ENCODE measurements around the gene ABCA13. TPM values are rescaled to one million over a fixed set of nuclear protein-coding genes. Genes with fewer than 3 reads are reported as not detected.
A peak's percentile ranks its signal among the peaks of the same experiment; 100 is the strongest.

ABCA13 gene
- total RNA-seq, 1 donor from 2014 or later: not detected

DNA sequence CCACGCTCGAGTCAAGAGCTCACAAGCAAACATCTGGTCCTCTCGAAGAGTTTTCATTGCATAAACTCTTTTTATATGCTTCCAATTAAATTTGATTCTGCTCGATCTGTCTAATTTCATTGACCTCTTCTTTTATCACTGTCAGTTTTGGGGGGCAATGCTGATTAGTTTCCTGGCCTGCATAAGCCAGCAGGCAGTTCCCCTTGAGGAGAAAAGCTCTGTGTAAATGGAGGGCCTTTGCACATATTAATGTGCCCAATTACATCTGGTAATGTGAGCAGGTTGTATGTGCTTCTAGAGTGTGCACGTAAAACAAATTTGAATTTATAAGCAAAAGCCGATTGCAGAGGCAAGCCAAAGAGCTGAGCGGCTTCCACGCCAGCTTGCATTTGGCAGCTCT is 210.3 kb downstream of the ABCA13 start:
- no peaks in the 10 kb centered on the region for H3K36me3 ChIP-seq
- no peaks in the 10 kb centered on the region for H3K9me3 ChIP-seq (ENCODE audit: low read depth)
- no peak overlapping the region for H3K9ac ChIP-seq
- H3K9me3 Mint-ChIP-seq: no peaks in the 10 kb centered on the region
- H3K4me1 Mint-ChIP-seq: peaks cover 7% of the 10 kb centered on the region
- H4K20me1 ChIP-seq (ENCODE audit: low read depth): no peaks in the 10 kb centered on the region
- H3K27me3 Mint-ChIP-seq (ENCODE audit: insufficient read depth, low read depth): peaks cover 2% of the 10 kb centered on the region
- H3K27me3 ChIP-seq: no peaks in the 10 kb centered on the region
- H3F3A ChIP-seq (ENCODE audit: low read depth): no peaks in the 10 kb centered on the region
- TF ChIP-seq EZH2phosphoT487 (IDR thresholded peaks at IDR 0.05) (no peak), EZH2 (IDR thresholded peaks at IDR 0.05) (no peak)
- TF ChIP-seq, protein P1, sequence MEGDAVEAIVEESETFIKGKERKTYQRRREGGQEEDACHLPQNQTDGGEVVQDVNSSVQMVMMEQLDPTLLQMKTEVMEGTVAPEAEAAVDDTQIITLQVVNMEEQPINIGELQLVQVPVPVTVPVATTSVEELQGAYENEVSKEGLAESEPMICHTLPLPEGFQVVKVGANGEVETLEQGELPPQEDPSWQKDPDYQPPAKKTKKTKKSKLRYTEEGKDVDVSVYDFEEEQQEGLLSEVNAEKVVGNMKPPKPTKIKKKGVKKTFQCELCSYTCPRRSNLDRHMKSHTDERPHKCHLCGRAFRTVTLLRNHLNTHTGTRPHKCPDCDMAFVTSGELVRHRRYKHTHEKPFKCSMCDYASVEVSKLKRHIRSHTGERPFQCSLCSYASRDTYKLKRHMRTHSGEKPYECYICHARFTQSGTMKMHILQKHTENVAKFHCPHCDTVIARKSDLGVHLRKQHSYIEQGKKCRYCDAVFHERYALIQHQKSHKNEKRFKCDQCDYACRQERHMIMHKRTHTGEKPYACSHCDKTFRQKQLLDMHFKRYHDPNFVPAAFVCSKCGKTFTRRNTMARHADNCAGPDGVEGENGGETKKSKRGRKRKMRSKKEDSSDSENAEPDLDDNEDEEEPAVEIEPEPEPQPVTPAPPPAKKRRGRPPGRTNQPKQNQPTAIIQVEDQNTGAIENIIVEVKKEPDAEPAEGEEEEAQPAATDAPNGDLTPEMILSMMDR (IDR thresholded peaks at IDR 0.05): no peak
- no peak for DNase-seq (ENCODE audit: low spot score)
- H3K27ac ChIP-seq: no peak overlapping the region
- no peak overlapping the region for H3K27ac Mint-ChIP-seq
- H3K4me3 Mint-ChIP-seq: no peak overlapping the region
- no peak overlapping the region for H3K4me3 ChIP-seq
- no peak overlapping the region for H3K4me2 ChIP-seq
- no peaks in the 10 kb centered on the region for H3K4me1 ChIP-seq
- H2AFZ ChIP-seq (replicated peaks): no peak overlapping the region
- no peaks in the 10 kb centered on the region for H3K79me2 ChIP-seq (ENCODE audit: low read depth)
- no peaks in the 10 kb centered on the region for H3K36me3 Mint-ChIP-seq

DNA sequence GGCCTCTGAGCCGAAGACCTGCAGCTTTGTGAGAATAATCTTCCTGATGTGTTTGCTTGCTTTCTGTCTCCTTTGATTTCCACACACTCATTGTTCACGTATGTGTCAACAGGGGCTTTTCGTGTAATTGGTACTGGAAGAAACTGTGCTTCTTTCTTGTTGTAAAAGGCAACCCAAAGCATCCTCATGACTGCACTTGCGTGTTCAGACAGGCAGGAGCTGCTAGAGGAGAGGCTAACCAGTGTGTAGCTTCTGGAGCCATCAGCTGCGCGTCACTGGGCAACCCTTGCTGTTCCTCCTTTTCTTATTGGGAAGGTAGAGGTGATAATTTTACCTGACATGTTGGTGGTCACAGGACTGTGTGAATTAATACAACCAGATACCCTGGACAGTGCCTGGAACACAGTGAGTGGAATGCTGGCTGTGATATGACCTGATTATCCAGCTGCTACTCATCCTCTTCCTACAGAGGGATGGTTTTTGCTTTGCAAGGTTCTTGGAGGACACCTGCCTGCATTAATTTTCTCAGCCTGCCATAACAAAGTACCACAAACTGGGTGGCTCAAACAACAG is 213.0 kb downstream of the ABCA13 start:
- peak; percentile 28 for DNase-seq (ENCODE audit: low spot score)
- no peak overlapping the region for H3K4me3 ChIP-seq
- Mint-ChIP-seq H3K27me3 (ENCODE audit: insufficient read depth, low read depth) (peaks cover 2% of the 10 kb centered on the region), H3K4me3 (no peak overlapping the region), H3K9me3 (no peaks in the 10 kb centered on the region), H3K27ac (no peak overlapping the region), H3K36me3 (no peaks in the 10 kb centered on the region), H3K4me1 (peaks cover 7% of the 10 kb centered on the region)
- no peak overlapping the region for H3K27ac ChIP-seq
- H3K9me3 ChIP-seq (ENCODE audit: low read depth): no peaks in the 10 kb centered on the region
- H3F3A ChIP-seq (ENCODE audit: low read depth): no peaks in the 10 kb centered on the region
- H2AFZ ChIP-seq (replicated peaks): no peak overlapping the region
- H3K4me2 ChIP-seq: no peak overlapping the region
- no peaks in the 10 kb centered on the region for H3K27me3 ChIP-seq
- H3K79me2 ChIP-seq (ENCODE audit: low read depth): no peaks in the 10 kb centered on the region
- H4K20me1 ChIP-seq (ENCODE audit: low read depth): no peaks in the 10 kb centered on the region
- TF ChIP-seq, protein P1 (IDR thresholded peaks at IDR 0.05): peak; percentile 17
- TF ChIP-seq EZH2 (IDR thresholded peaks at IDR 0.05) (no peak), EZH2phosphoT487 (IDR thresholded peaks at IDR 0.05) (no peak)
- H3K9ac ChIP-seq: no peak overlapping the region
- H3K4me1 ChIP-seq: no peaks in the 10 kb centered on the region
- H3K36me3 ChIP-seq: no peaks in the 10 kb centered on the region

DNA sequence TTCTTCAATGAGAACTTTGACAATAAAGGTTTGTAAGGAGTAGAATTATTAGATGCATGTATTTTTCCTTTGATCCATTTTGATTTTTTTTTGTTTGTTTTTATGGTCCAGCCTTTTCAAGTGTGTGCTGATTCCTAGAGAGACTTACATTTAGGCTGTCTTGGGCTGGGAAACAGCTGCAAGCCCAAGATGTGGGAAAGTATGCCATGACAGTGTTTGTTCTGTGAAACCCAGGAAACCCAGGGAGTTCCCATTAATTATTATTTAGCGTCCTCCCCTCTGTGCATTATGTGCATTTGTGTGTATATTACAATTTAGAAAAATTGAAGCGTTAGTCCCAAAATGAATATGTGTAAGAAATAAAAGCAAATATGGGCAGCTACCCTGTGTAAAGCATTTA is 216.7 kb downstream of the ABCA13 start:
- Mint-ChIP-seq H3K4me1 (no peaks in the 10 kb centered on the region), H3K9me3 (peaks cover 10% of the 10 kb centered on the region), H3K27ac (no peak overlapping the region), H3K4me3 (no peak overlapping the region), H3K36me3 (no peaks in the 10 kb centered on the region), H3K27me3 (ENCODE audit: insufficient read depth, low read depth) (peaks cover 3% of the 10 kb centered on the region)
- DNase-seq (ENCODE audit: low spot score): no peak
- H3K4me1 ChIP-seq: no peaks in the 10 kb centered on the region
- no peak overlapping the region for H3K4me2 ChIP-seq
- no peaks in the 10 kb centered on the region for H4K20me1 ChIP-seq (ENCODE audit: low read depth)
- no peak overlapping the region for H3K9ac ChIP-seq
- H3K36me3 ChIP-seq: no peaks in the 10 kb centered on the region
- TF ChIP-seq EZH2phosphoT487 (IDR thresholded peaks at IDR 0.05): no peak
- TF ChIP-seq, protein P1 (IDR thresholded peaks at IDR 0.05): no peak
- no peak for TF ChIP-seq EZH2 (IDR thresholded peaks at IDR 0.05)
- H3K27me3 ChIP-seq: no peaks in the 10 kb centered on the region
- no peaks in the 10 kb centered on the region for H3F3A ChIP-seq (ENCODE audit: low read depth)
- H3K27ac ChIP-seq: no peak overlapping the region
- no peak overlapping the region for H2AFZ ChIP-seq (replicated peaks)
- H3K4me3 ChIP-seq: no peak overlapping the region
- H3K9me3 ChIP-seq (ENCODE audit: low read depth): no peaks in the 10 kb centered on the region
- no peaks in the 10 kb centered on the region for H3K79me2 ChIP-seq (ENCODE audit: low read depth)

Measured in neural progenitor cell (in vitro differentiated cells).